ENCODE data around the gene MAML2.

- TF ChIP-seq CTCF (conservative IDR thresholded peaks at IDR 0.05; ENCODE audit: low read depth in 2 of 2) = no peak
- no peak for TF ChIP-seq EZH2 (IDR thresholded peaks at IDR 0.05; ENCODE audit: low read depth, unreplicated experiment)
These were observed 8.8 kb downstream of the MAML2 start for GRCh38 chr11:96334219-96334618.

Data from GM23338 (cell line).